PC-9 (cell line): ENCODE measurements around the gene MESP2. TPM values are rescaled to one million over a fixed set of nuclear protein-coding genes. Genes with fewer than 3 reads are reported as not detected.

Source experiments
- BruUV-seq: library from RNA; stranded (reverse); fragments of 400-500 nt; replicated peaks from 2 replicates; lab custom pipeline; 2021; lab: Mats Ljungman, UMichigan
- CTCF ChIA-PET: fragments of 300-600 bp; sonication (Branson Sonifier 250); formaldehyde crosslinking; loops from one replicate; lab custom pipeline; 2022; ENCODE audit warnings: antibody characterized with exemption; lab: Charles Lee
- POLR2A ChIA-PET: fragments of 300-600 bp; sonication (Branson Sonifier 250); formaldehyde crosslinking; loops from one replicate; lab custom pipeline; 2022; ENCODE audit warnings: antibody characterized with exemption; ENCODE audit not compliant: unreplicated experiment; lab: Charles Lee
- DNase-seq, 2 experiments: peaks; one replicate each; pipeline versions ENCODE4 v3.0.0 to v3.0.0-alpha.2; 2015 to 2022; ENCODE audit warnings: mixed read lengths in 1 of 2
- H2AFZ ChIP-seq: fragments of 200-600 bp; sonication (generic); 2 replicates; pipeline ENCODE4 v1.8.1; 2017; ENCODE audit warnings: antibody characterized with exemption
- H3F3A ChIP-seq: fragments of 200-600 bp; sonication (generic); 2 replicates; pipeline ENCODE4 v1.8.1; 2017; ENCODE audit warnings: antibody characterized with exemption, mild to moderate bottlenecking, low read depth; ENCODE audit not compliant: insufficient read depth
- H3K27ac ChIP-seq: fragments of 200-600 bp; sonication (generic); 2 replicates; pipeline ENCODE4 v1.6.1; 2016; ENCODE audit warnings: mixed run types
- H3K27me3 ChIP-seq: fragments of 200-600 bp; sonication (generic); 2 replicates; pipeline ENCODE4 v1.6.1; 2016; ENCODE audit warnings: low read depth, mixed run types; ENCODE audit not compliant: insufficient read depth
- H3K36me3 ChIP-seq: fragments of 200-600 bp; sonication (generic); 2 replicates; pipeline ENCODE4 v1.6.1; 2016; ENCODE audit warnings: low read depth, mixed run types
- H3K4me1 ChIP-seq: fragments of 200-600 bp; sonication (generic); replicated peaks from 2 replicates; pipeline ENCODE4 v1.6.1; 2016; ENCODE audit warnings: mixed run types; ENCODE audit not compliant: insufficient read depth
- H3K4me2 ChIP-seq: fragments of 200-600 bp; sonication (generic); 2 replicates; pipeline ENCODE4 v1.6.1; 2017; ENCODE audit warnings: mixed run types
- H3K4me3 ChIP-seq: fragments of 200-600 bp; sonication (generic); 2 replicates; pipeline ENCODE4 v1.6.1; 2016; ENCODE audit warnings: mixed run types
- H3K79me2 ChIP-seq: fragments of 200-600 bp; sonication (generic); 2 replicates; pipeline ENCODE4 v1.6.1; 2017; ENCODE audit warnings: low read depth, mixed run types
- H3K9me2 ChIP-seq: fragments of 200-600 bp; sonication (generic); 2 replicates; pipeline ENCODE4 v1.8.1; 2017; ENCODE audit warnings: mild to moderate bottlenecking; ENCODE audit not compliant: insufficient read depth
- H3K9me3 ChIP-seq: fragments of 200-600 bp; sonication (generic); 2 replicates; pipeline ENCODE4 v1.8.1; 2016; ENCODE audit warnings: low read depth; ENCODE audit not compliant: insufficient read depth
- H4K20me1 ChIP-seq: fragments of 200-600 bp; sonication (generic); 2 replicates; pipeline ENCODE4 v1.8.1; 2017; ENCODE audit not compliant: insufficient read depth
- CTCF ChIP-seq: fragments of 200-600 bp; sonication (generic); conservative IDR thresholded peaks from 2 replicates; pipeline ENCODE4 v1.6.1; 2017; ENCODE audit warnings: mixed run types, antibody characterized with exemption, mild to moderate bottlenecking, moderate library complexity
- EZH2 ChIP-seq: fragments of 200-600 bp; sonication (generic); IDR thresholded peaks from 2 replicates; pipeline ENCODE4 v1.8.0; 2017; ENCODE audit warnings: antibody characterized with exemption, low read depth
- intact Hi-C: fragments of 100-400 bp; cut with micrococcal nuclease; formaldehyde crosslinking; loops from one replicate; pipeline ENCODE4 v1.10.0; 2022; ENCODE audit not compliant: unreplicated experiment
- total RNA-seq: library from RNA; stranded (reverse); gene quantifications from 2 replicates; pipeline ENCODE4 v1.2.3, GENCODE V29; 2021

Gene MESP2
- total RNA-seq, 1 experiment from 2014 or later, result 1.3 TPM

DNA sequence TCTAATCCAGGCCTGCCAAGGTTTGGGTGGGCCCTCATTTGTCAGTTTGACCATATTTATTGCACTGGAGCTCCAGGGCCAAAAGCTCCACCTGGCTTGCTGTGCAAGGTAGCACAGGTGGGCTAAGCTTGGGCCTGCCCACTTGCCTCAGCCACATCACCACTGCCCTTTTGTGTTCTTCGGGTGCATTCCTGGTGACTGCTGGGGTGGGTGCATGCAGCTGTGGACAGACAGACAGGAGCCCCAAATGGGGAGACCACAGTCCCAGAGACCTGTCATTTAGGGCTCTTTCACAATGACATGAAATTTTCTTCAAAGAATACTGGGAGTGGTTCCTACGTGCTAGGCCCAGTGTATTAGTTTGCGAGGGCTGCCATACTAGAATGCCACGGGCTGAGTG is 2.7 kb downstream of the MESP2 start:
- DNase-seq, result no peak
- intact Hi-C loops, result no loop called here
- H3K9me3 ChIP-seq, result no peaks in the 10 kb centered on the region
- no peak overlapping the region for H2AFZ ChIP-seq
- no peak overlapping the region for H3K27ac ChIP-seq
- no peak overlapping the region for H3K4me3 ChIP-seq
- CTCF ChIA-PET, result no interaction called here
- no peaks in the 10 kb centered on the region for H3K27me3 ChIP-seq
- H3K36me3 ChIP-seq, result no peaks in the 10 kb centered on the region
- BruUV-seq, result no TSS peak
- no peak overlapping the region for H3K4me2 ChIP-seq
- POLR2A ChIA-PET, result no interaction called here
- H3K79me2 ChIP-seq, result no peaks in the 10 kb centered on the region
- peaks cover 39% of the 10 kb centered on the region for H3F3A ChIP-seq
- no peaks in the 10 kb centered on the region for H4K20me1 ChIP-seq
- peaks cover 46% of the 10 kb centered on the region for H3K4me1 ChIP-seq
- no peak for TF ChIP-seq CTCF
- no peak for TF ChIP-seq EZH2
- H3K9me2 ChIP-seq, result no peaks in the 10 kb centered on the region

- Histone ChIP-seq H3K4me1 (peaks cover 63% of the 10 kb centered on the region), H3K36me3 (peaks cover 5% of the 10 kb centered on the region; the same call in 1 of the 2 replicates), H3K4me2 (peak overlapping the region; percentile 63), H3K27ac (peak overlapping the region; percentile 96), H3K9me2 (no peaks in the 10 kb centered on the region), H3K4me3 (no peak overlapping the region), H3K79me2 (no peaks in the 10 kb centered on the region), H3K9me3 (no peaks in the 10 kb centered on the region), H4K20me1 (no peaks in the 10 kb centered on the region), H3F3A (peaks cover 55% of the 10 kb centered on the region), H3K27me3 (no peaks in the 10 kb centered on the region), H2AFZ (no peak overlapping the region)
- CTCF ChIA-PET, result interaction anchor here (1.2 to 1.9 kb wide), 2 partner anchors 19 to 56 kb away, joined by 5 to 8 read pairs; no protein-coding TSS in a partner anchor
- no peak for DNase-seq
- POLR2A ChIA-PET, result interaction anchor here (0.6 kb wide), 2 partner anchors 48 to 139 kb away, joined by 4 to 7 read pairs; no protein-coding TSS in a partner anchor
- no peak for TF ChIP-seq CTCF
- TF ChIP-seq EZH2, result no peak
- BruUV-seq, result no TSS peak
- intact Hi-C loops, result no loop called here
Observed at GRCh38 chr15:89780601-89781000, 4.5 kb downstream of the MESP2 start.

- peaks cover 59% of the 10 kb centered on the region for H3F3A ChIP-seq
- H4K20me1 ChIP-seq, result no peaks in the 10 kb centered on the region
- ChIA-PET CTCF (interaction anchor here (1.2 to 1.9 kb wide), 2 partner anchors 20 to 56 kb away, joined by 5 to 8 read pairs; no protein-coding TSS in a partner anchor), POLR2A (interaction anchor here (0.6 kb wide), 2 partner anchors 47 to 139 kb away, joined by 4 to 7 read pairs; no protein-coding TSS in a partner anchor)
- DNase-seq, result peak; percentile 45 to 59
- H3K36me3 ChIP-seq, result peaks cover 5% of the 10 kb centered on the region; the same call in 1 of the 2 replicates
- no peak for TF ChIP-seq CTCF
- TF ChIP-seq EZH2, result no peak
- intact Hi-C loops, result loop anchor here (1.0 kb wide), 1 partner anchor 20 kb away; no protein-coding TSS in a partner anchor
- BruUV-seq, result TSS peak; percentile 30
- H2AFZ ChIP-seq, result peak overlapping the region; percentile 26; the same call in 1 of the 2 replicates
- H3K27me3 ChIP-seq, result no peaks in the 10 kb centered on the region
- no peaks in the 10 kb centered on the region for H3K9me2 ChIP-seq
- no peaks in the 10 kb centered on the region for H3K9me3 ChIP-seq
- H3K4me1 ChIP-seq, result peaks cover 67% of the 10 kb centered on the region
- H3K79me2 ChIP-seq, result no peaks in the 10 kb centered on the region
- peak overlapping the region; percentile 63 for H3K4me2 ChIP-seq
- peak overlapping the region; percentile 96 for H3K27ac ChIP-seq
- H3K4me3 ChIP-seq, result no peak overlapping the region
Observed at GRCh38 chr15:89781055-89781454, 4.9 kb downstream of the MESP2 start.
